Breast epithelium (tissue), 4 donors: ENCODE data around the gene HIVEP3. TPM values are rescaled to one million over a fixed set of nuclear protein-coding genes. Genes with fewer than 3 reads are reported as not detected.
"Not testable (repeated sequence)": the region's sequence is repeated elsewhere in the genome, so short reads cannot be mapped to it uniquely, and the experiment has no call there.

Experiments used
- DNase-seq, 2 donors: peaks; one replicate each; pipeline ENCODE4 v3.0.0-alpha.2; 2019; ENCODE audit warnings: low spot score in 2 of 2
- H3K27ac ChIP-seq, 2 donors: fragments of 200-600 bp; sonication (generic) in 1 of 2; one replicate each; pipeline ENCODE4 v1.5.1; 2016 to 2019; ENCODE audit warnings: mild to moderate bottlenecking in 1 of 2
- H3K27me3 ChIP-seq, 2 donors: fragments of 200-600 bp; sonication (generic) in 1 of 2; one replicate each; pipeline versions ENCODE4 v1.5.1 to v1.6.0; 2017 to 2019; ENCODE audit warnings: control low read depth in 1 of 2, mild to moderate bottlenecking in 1 of 2
- H3K36me3 ChIP-seq: fragments of 200-600 bp; one replicate; pipeline ENCODE4 v1.5.1; 2019
- H3K4me1 ChIP-seq, 2 donors: fragments of 200-600 bp; sonication (generic); one replicate each; pipeline ENCODE4 v1.5.1; 2016 to 2019; ENCODE audit warnings: control low read depth in 1 of 2
- H3K4me3 ChIP-seq, 3 donors: fragments of 200-600 bp; sonication (generic); 1 replicate in 2 of 3; 2 replicates in 1 of 3; pipeline ENCODE4 v1.5.1; 2016 to 2019; ENCODE audit warnings: mild to moderate bottlenecking in 3 of 3, moderate library complexity in 2 of 3
- H3K9me3 ChIP-seq, 2 donors: fragments of 200-600 bp; sonication (generic) in 1 of 2; one replicate each; pipeline ENCODE4 v1.5.1; 2016 to 2019; ENCODE audit warnings: control low read depth in 1 of 2
- POLR2A ChIP-seq: fragments of 450-650 bp; IDR thresholded peaks from one replicate; pipeline ENCODE4 v1.6.1; 2016; ENCODE audit warnings: antibody characterized with exemption, mild to moderate bottlenecking, moderate library complexity
- POLR2AphosphoS5 ChIP-seq, 3 donors: sonication (generic); formaldehyde crosslinking; IDR thresholded peaks; one replicate each; pipeline ENCODE4 v1.6.1; 2017; ENCODE audit warnings: antibody characterized with exemption in 3 of 3
- intact Hi-C: fragments of 100-400 bp; cut with DNase I; formaldehyde crosslinking; loops from one replicate; pipeline ENCODE4 v1.15.1; 2023; ENCODE audit warnings: low total_unique reads
- total RNA-seq, 3 donors: library from RNA; depleted of rRNA; stranded (reverse); fragments of >200 nt; gene quantifications; one replicate each; pipeline ENCODE4 v1.1.0, GENCODE V29; 2016
- TF ChIP-seq, protein P1 (sequence below), 3 donors: fragments of 450-650 bp; IDR thresholded peaks; one replicate each; pipeline ENCODE4 v1.5.1; 2016 to 2017; ENCODE audit warnings: antibody characterized with exemption in 3 of 3, mild to moderate bottlenecking in 3 of 3, moderate library complexity in 3 of 3

The HIVEP3 gene
- total RNA-seq, 3 donors from 2014 or later: 3.5 to 13.5 (median 9.2) TPM

DNA sequence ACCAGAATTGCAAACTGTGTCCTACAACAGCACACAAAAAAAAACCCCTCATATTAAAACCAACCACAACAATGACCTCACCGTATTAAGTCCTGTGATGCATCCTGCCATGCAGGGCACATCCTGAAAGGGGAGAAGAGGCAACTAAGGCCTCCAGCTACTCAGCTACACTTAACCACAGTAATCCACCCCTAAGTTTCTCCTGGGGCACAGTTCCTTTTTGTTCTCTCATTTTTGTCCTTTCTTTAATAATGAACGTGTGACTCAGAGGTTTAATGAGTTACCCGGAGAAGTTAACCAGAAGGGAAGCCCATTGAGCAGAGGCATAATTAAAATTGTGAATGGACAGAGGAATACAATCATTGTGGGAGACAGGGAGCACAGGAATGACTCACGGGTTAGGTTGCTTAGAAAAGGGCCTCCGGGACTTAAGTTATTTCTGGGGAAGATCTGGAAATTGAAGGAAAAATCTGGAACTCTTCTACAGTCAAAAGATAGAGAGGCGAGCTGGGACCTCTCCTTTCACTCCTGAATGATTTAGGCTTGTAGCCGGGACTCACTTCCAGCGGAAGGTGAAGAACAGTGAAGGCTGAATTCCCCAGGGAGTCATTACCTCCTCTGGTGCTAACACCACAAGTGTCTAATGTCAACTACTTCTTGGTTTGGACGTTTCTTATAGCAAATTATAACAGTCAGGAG lies 36.9 kb upstream of the HIVEP3 start:
- TF ChIP-seq POLR2AphosphoS5 (IDR thresholded peaks at IDR 0.05): peak in 1 of 3 donors; percentile 19
- TF ChIP-seq, protein P1, sequence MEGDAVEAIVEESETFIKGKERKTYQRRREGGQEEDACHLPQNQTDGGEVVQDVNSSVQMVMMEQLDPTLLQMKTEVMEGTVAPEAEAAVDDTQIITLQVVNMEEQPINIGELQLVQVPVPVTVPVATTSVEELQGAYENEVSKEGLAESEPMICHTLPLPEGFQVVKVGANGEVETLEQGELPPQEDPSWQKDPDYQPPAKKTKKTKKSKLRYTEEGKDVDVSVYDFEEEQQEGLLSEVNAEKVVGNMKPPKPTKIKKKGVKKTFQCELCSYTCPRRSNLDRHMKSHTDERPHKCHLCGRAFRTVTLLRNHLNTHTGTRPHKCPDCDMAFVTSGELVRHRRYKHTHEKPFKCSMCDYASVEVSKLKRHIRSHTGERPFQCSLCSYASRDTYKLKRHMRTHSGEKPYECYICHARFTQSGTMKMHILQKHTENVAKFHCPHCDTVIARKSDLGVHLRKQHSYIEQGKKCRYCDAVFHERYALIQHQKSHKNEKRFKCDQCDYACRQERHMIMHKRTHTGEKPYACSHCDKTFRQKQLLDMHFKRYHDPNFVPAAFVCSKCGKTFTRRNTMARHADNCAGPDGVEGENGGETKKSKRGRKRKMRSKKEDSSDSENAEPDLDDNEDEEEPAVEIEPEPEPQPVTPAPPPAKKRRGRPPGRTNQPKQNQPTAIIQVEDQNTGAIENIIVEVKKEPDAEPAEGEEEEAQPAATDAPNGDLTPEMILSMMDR (IDR thresholded peaks at IDR 0.05): no peak
- Histone ChIP-seq H3K27ac (peak overlapping the region; percentile 57 to 75), H3K27me3 (no peaks in the 10 kb centered on the region), H3K4me1 (peaks cover 0 to 8% of the 10 kb centered on the region in 2 donors), H3K36me3 (no peaks in the 10 kb centered on the region), H3K4me3 (no peak overlapping the region), H3K9me3 (no peaks in the 10 kb centered on the region)
- DNase-seq: peak in 1 of 2 donors; percentile 39
- intact Hi-C loops: no loop called here

DNA sequence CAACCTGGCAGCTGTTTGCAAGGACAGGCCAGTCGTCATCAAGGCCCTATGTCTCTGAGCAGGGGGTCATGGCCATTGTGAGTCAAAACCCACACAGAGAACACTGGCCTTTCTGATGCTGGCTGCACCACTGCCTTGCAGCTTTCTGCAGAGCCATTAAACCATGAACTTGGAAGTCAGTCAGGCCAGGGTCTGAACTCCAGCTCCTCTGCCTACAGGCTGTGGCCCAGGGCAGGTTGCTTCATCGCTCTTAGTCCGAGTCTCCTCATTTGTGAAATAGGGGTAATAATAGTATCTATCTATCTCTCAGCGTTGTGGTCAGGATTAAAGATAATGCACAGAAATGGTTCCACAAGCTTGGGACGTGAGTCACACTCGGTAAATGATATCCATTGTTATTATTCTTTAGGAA lies 35.8 kb upstream of the HIVEP3 start:
- Histone ChIP-seq H3K36me3 (no peaks in the 10 kb centered on the region), H3K27me3 (no peaks in the 10 kb centered on the region), H3K9me3 (no peaks in the 10 kb centered on the region), H3K4me3 (no peak overlapping the region), H3K27ac (peak overlapping the region in 1 of 2 donors; percentile 75), H3K4me1 (peaks cover 0 to 8% of the 10 kb centered on the region in 2 donors)
- intact Hi-C loops: no loop called here
- no peak for TF ChIP-seq POLR2AphosphoS5 (IDR thresholded peaks at IDR 0.05)
- TF ChIP-seq, protein P1 (IDR thresholded peaks at IDR 0.05): no peak
- TF ChIP-seq POLR2A: no peak
- no peak for DNase-seq

DNA sequence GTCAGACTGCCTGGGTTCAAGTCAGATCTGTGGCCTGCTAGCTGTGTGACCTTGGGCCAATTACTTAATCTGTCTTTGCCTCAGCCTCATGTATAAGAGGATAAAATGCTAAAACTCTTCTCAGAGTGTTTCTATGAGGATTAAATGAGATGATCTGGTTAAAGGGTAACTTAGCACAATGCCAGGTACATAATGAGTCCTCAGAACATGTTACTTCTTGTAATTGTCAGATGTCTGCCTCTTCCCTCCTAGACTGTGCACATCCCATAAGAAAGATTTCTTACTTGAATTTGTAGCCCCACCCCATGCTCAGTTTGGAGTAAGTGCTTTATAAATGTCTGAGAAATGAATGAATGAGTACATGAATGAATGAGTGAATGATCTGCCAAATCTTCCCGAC lies 34.6 kb upstream of the HIVEP3 start:
- H3K36me3 ChIP-seq: no peaks in the 10 kb centered on the region
- DNase-seq: no peak
- no peak overlapping the region for H3K4me3 ChIP-seq
- TF ChIP-seq, protein P1 (IDR thresholded peaks at IDR 0.05): no peak
- TF ChIP-seq POLR2AphosphoS5 (IDR thresholded peaks at IDR 0.05) (no peak), POLR2A (no peak)
- H3K4me1 ChIP-seq: peaks cover 0 to 8% of the 10 kb centered on the region in 2 donors
- H3K27me3 ChIP-seq: no peaks in the 10 kb centered on the region
- no peak overlapping the region for H3K27ac ChIP-seq
- H3K9me3 ChIP-seq: no peaks in the 10 kb centered on the region
- intact Hi-C loops: no loop called here

DNA sequence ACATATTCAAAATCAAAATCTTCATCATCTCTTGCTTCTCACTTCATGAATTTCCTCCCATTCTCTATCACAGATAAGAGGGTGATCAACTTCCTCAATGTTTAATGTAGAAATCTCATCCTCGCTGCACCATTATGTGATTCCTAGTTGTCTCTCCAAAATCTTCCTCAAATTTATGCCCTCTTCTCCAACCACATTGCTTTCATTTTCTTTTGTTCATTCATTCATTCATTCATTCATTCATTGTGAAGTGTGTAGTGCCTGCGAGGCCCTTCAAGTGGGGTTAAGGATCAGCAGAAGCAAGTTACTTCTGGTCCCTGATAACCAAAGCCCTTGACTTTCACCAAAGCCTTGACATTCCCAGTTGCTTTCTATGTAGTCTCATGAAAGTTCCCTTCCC lies 33.5 kb upstream of the HIVEP3 start:
- intact Hi-C loops: no loop called here
- DNase-seq: no peak
- TF ChIP-seq, protein P1 (IDR thresholded peaks at IDR 0.05): no peak
- no peak for TF ChIP-seq POLR2AphosphoS5 (IDR thresholded peaks at IDR 0.05)
- TF ChIP-seq POLR2A: no peak

DNA sequence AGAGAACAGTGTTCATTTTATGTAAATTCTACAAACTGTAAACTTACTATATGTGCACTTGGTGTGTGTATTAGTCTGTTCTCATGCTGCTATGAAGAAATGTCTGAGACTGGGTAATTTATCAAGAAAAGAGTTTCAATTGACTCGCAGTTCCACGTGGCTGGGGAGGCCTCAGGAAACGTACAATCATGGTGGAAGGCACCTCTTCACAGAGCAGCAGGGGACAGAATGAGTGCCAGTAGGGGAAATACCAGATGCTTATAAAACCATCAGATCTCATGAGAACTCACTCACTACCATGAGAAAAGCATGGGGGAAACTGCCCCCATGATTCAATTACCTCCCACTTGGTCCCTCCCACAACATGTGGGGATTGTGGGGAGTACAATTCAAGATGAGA lies 32.8 kb upstream of the HIVEP3 start:
- H3K27ac ChIP-seq, H3K27me3 ChIP-seq, H3K9me3 ChIP-seq, DNase-seq, H3K4me1 ChIP-seq, intact Hi-C loops, H3K4me3 ChIP-seq, H3K36me3 ChIP-seq: not testable (repeated sequence)

More for the DNA sequence above, 33.5 kb upstream of the HIVEP3 start:
- H3K27me3 ChIP-seq: no peaks in the 10 kb centered on the region
- no peak overlapping the region for H3K4me3 ChIP-seq
- H3K36me3 ChIP-seq: no peaks in the 10 kb centered on the region
- no peak overlapping the region for H3K27ac ChIP-seq
- H3K4me1 ChIP-seq: peaks cover 0 to 8% of the 10 kb centered on the region in 2 donors
- H3K9me3 ChIP-seq: no peaks in the 10 kb centered on the region
